Activated B cell treated with CpG ODN at 0.5 μM for 24 hours (primary cell): ENCODE results near the gene ZAP70. TPM values are rescaled to one million over a fixed set of nuclear protein-coding genes. Genes with fewer than 3 reads are reported as not detected.
"Not testable (repeated sequence)": the region's sequence is repeated elsewhere in the genome, so short reads cannot be mapped to it uniquely, and the experiment has no call there.

ENCODE experiments used
- ATAC-seq: fragments of 200-7000 bp; cut with Tn5 transposase; one replicate; pipeline ENCODE4 v1.10.0; 2021; ENCODE audit warnings: low read depth, mild to moderate bottlenecking, moderate library complexity
- CTCF ChIA-PET: fragments of 350-600 bp; sonication (Branson Sonifier 250); formaldehyde crosslinking; loops from one replicate; lab custom pipeline; 2021; ENCODE audit warnings: antibody characterized with exemption; lab: Charles Lee
- POLR2A ChIA-PET: fragments of 350-600 bp; sonication (Branson Sonifier 250); formaldehyde crosslinking; loops from one replicate; lab custom pipeline; 2021; ENCODE audit warnings: antibody characterized with exemption; lab: Charles Lee
- DNase-seq: peaks from one replicate; pipeline ENCODE4 v3.0.0; 2022
- H3K27ac Mint-ChIP-seq: one replicate; pipeline ENCODE4 v1.8.0; 2020; ENCODE audit warnings: mixed read lengths
- H3K27me3 Mint-ChIP-seq: one replicate; pipeline ENCODE4 v1.8.0; 2021; ENCODE audit warnings: mixed read lengths
- H3K36me3 Mint-ChIP-seq: one replicate; pipeline ENCODE4 v1.8.0; 2021; ENCODE audit warnings: low read depth, mixed read lengths
- H3K4me1 Mint-ChIP-seq: one replicate; pipeline ENCODE4 v1.8.0; 2021; ENCODE audit warnings: mixed read lengths
- H3K4me3 Mint-ChIP-seq: one replicate; pipeline ENCODE4 v1.8.0; 2020; ENCODE audit warnings: mild to moderate bottlenecking, mixed read lengths
- H3K9me3 Mint-ChIP-seq: one replicate; pipeline ENCODE4 v1.8.0; 2020; ENCODE audit warnings: mixed read lengths
- CTCF ChIP-seq: fragments of 200-600 bp; IDR thresholded peaks from one replicate; pipeline ENCODE4 v1.8.0; 2022; ENCODE audit warnings: antibody characterized with exemption, mild to moderate bottlenecking
- intact Hi-C: fragments of 100-400 bp; cut with micrococcal nuclease; formaldehyde crosslinking; loops from one replicate; pipeline ENCODE4 v1.15.1; 2024
- total RNA-seq: library from RNA; stranded (reverse); gene quantifications from 2 replicates; pipeline ENCODE4 v1.2.3, GENCODE V29; 2022

The ZAP70 gene
- total RNA-seq, 1 donor from 2014 or later, result 4.8 TPM

GRCh38 chr2:97706708-97707345, 6.5 kb upstream of the ZAP70 start:
- no peak overlapping the region for H3K4me3 Mint-ChIP-seq
- no peaks in the 10 kb centered on the region for H3K36me3 Mint-ChIP-seq
- H3K4me1 Mint-ChIP-seq, result peaks cover 3% of the 10 kb centered on the region
- intact Hi-C loops, result no loop called here
- ChIA-PET POLR2A (no interaction called here), CTCF (interaction anchor here (0.8 kb wide), 1 partner anchor 678 kb away, joined by 3 read pairs; no protein-coding TSS in a partner anchor)
- peaks cover 9% of the 10 kb centered on the region for H3K27me3 Mint-ChIP-seq
- no peak for TF ChIP-seq CTCF
- H3K27ac Mint-ChIP-seq, result no peak overlapping the region
- H3K9me3 Mint-ChIP-seq, result no peaks in the 10 kb centered on the region
- no peak for ATAC-seq
- no peak for DNase-seq

- Mint-ChIP-seq H3K36me3 (no peaks in the 10 kb centered on the region), H3K4me1 (peaks cover 3% of the 10 kb centered on the region), H3K4me3 (no peak overlapping the region), H3K27me3 (peaks cover 9% of the 10 kb centered on the region), H3K9me3 (no peaks in the 10 kb centered on the region), H3K27ac (no peak overlapping the region)
- DNase-seq, result no peak
- intact Hi-C loops, result no loop called here
- ATAC-seq, result no peak
- TF ChIP-seq CTCF, result no peak
- POLR2A ChIA-PET, result no interaction called here
- CTCF ChIA-PET, result interaction anchor here (1.1 to 1.9 kb wide), 2 partner anchors 10 to 117 kb away, joined by 5 to 8 read pairs; no protein-coding TSS in a partner anchor
These were observed 5.9 kb upstream of the ZAP70 start for GRCh38 chr2:97707362-97708047.

GRCh38 chr2:97708048-97708380, 5.4 kb upstream of the ZAP70 start:
- Mint-ChIP-seq H3K4me1 (peaks cover 3% of the 10 kb centered on the region), H3K27me3 (peaks cover 9% of the 10 kb centered on the region), H3K36me3 (no peaks in the 10 kb centered on the region), H3K27ac (no peak overlapping the region), H3K4me3 (no peak overlapping the region), H3K9me3 (no peaks in the 10 kb centered on the region)
- TF ChIP-seq CTCF, result no peak
- intact Hi-C loops, result no loop called here
- ATAC-seq, result no peak
- CTCF ChIA-PET, result interaction anchor here (1.1 to 1.9 kb wide), 2 partner anchors 10 to 117 kb away, joined by 5 to 8 read pairs; no protein-coding TSS in a partner anchor
- POLR2A ChIA-PET, result no interaction called here
- DNase-seq, result no peak

- peaks cover 9% of the 10 kb centered on the region for H3K27me3 Mint-ChIP-seq
- ChIA-PET POLR2A (no interaction called here), CTCF (interaction anchor here (1.1 to 2.1 kb wide), 3 partner anchors 11 to 480 kb away, joined by 4 to 8 read pairs (median 5); no protein-coding TSS in a partner anchor)
- H3K27ac Mint-ChIP-seq, result no peak overlapping the region
- DNase-seq (no peak), ATAC-seq (no peak)
- no peak for TF ChIP-seq CTCF
- H3K36me3 Mint-ChIP-seq, result no peaks in the 10 kb centered on the region
- no peak overlapping the region for H3K4me3 Mint-ChIP-seq
- peaks cover 8% of the 10 kb centered on the region for H3K4me1 Mint-ChIP-seq
- intact Hi-C loops, result no loop called here
- H3K9me3 Mint-ChIP-seq, result no peaks in the 10 kb centered on the region
These were observed 4.8 kb upstream of the ZAP70 start for GRCh38 chr2:97708608-97709007.

- no peak for TF ChIP-seq CTCF
- no peak for ATAC-seq
- intact Hi-C loops, result loop anchor here (2.0 kb wide), 1 partner anchor 37 kb away; no protein-coding TSS in a partner anchor
- no peak for DNase-seq
- H3K4me1 Mint-ChIP-seq, result peaks cover 14% of the 10 kb centered on the region
- no peaks in the 10 kb centered on the region for H3K9me3 Mint-ChIP-seq
- H3K27me3 Mint-ChIP-seq, result peaks cover 9% of the 10 kb centered on the region
- H3K27ac Mint-ChIP-seq, result no peak overlapping the region
- no peaks in the 10 kb centered on the region for H3K36me3 Mint-ChIP-seq
- ChIA-PET POLR2A (no interaction called here), CTCF (no interaction called here)
- H3K4me3 Mint-ChIP-seq, result no peak overlapping the region
These were observed 2.0 kb upstream of the ZAP70 start for GRCh38 chr2:97711394-97711711.

GRCh38 chr2:97712175-97712574, 1.2 kb upstream of the ZAP70 start:
- POLR2A ChIA-PET, DNase-seq, H3K27ac Mint-ChIP-seq, ATAC-seq, H3K9me3 Mint-ChIP-seq, H3K36me3 Mint-ChIP-seq, CTCF ChIA-PET, H3K4me3 Mint-ChIP-seq, H3K27me3 Mint-ChIP-seq, intact Hi-C loops: not testable (repeated sequence)
- peaks cover 21% of the 10 kb centered on the region for H3K4me1 Mint-ChIP-seq
